A673 (cell line): Measurements from ENCODE around the gene JAG1.

Source experiments
- CTCF ChIP-seq: fragments of 300-800, 200-600 bp; sonication (generic); conservative IDR thresholded peaks from 2 replicates; pipeline ENCODE4 v1.5.1; 2017; ENCODE audit warnings: low read depth, mild to moderate bottlenecking, antibody characterized with exemption, low read length, moderate library complexity, mixed read lengths
- EZH2 ChIP-seq: fragments of 200-600 bp; sonication (generic); IDR thresholded peaks from 2 replicates; pipeline ENCODE4 v1.6.1; 2017; ENCODE audit warnings: borderline replicate concordance, low read depth, mild to moderate bottlenecking, mixed read lengths, antibody characterized with exemption, low read length; ENCODE audit not compliant: poor library complexity, severe bottlenecking

GRCh38 chr20:10662151-10662550 lies 11.6 kb downstream of the JAG1 start:
- TF ChIP-seq CTCF (no peak), EZH2 (no peak)
